GM18870 (cell line): Measurements from ENCODE around the gene SLC38A3.
"Not testable (repeated sequence)": the region's sequence is repeated elsewhere in the genome, so short reads cannot be mapped to it uniquely, and the experiment has no call there.

Source experiments
- ATAC-seq: cut with Tn5 transposase; IDR thresholded peaks from one replicate; pipeline ENCODE4 v1.9.1; 2021; ENCODE audit warnings: moderate library complexity; ENCODE audit not compliant: unreplicated experiment

Gene SLC38A3

DNA sequence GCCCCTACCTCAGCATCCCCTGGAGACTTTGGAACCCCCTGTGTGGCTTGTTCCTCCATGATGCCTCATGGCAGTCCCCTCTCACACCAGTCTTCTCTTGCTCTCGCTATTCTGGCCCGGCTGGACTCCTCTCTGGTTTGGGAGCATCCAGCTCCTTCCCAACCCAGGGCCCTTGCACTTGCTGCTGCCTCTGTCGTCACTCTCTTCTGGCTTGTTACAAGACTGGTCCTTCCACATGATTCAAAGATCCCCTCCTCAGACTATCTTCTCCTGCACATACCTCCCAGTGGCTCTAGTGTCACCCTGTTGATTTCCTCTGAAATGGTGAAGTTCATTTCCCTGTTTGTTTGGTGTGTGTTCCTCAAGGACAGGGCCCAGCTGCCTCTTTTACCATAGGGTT lies 24.4 kb downstream of the SLC38A3 start:
- ATAC-seq: no peak

- ATAC-seq: no peak
Measured at GRCh38 chr3:50230104-50230793, 25.2 kb downstream of the SLC38A3 start.

DNA sequence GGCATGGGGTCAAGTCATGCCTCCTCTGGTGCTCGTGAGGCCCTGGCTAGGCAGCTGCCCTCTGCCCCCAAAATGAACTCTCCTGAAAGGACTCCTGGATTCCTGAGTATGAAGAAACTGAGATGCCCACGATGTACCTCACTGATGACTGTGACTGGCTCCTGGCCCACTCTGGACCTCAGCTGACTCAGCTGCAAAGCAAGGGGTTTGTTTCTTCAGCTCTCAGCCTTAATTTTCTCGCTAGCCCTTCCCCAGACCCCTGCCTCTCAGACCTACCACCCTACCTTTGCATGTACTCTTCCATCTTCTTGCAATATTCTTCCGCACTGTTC lies 25.7 kb downstream of the SLC38A3 start:
- no peak for ATAC-seq

DNA sequence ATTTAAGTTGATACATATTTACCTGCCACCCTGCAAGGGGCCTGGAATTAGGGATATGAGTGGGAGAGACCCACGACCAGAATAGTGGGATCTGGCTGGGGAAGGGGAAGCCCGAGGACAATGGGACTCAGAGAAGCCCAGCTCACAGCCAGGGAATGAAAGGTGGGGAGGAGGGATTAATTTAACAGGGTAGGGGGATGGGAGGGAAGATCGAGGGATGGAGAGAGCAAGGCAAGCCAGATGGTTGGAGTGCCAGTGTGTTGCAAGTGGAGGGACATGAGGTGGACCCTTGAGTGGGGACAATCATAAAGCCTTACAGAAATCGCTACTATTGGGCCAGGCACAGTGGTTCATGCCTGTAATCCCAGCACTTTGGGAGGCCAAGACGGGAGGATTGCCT lies 26.5 kb downstream of the SLC38A3 start:
- ATAC-seq: no peak

GRCh38 chr3:50232303-50232702 lies 27.2 kb downstream of the SLC38A3 start:
- ATAC-seq: no peak

DNA sequence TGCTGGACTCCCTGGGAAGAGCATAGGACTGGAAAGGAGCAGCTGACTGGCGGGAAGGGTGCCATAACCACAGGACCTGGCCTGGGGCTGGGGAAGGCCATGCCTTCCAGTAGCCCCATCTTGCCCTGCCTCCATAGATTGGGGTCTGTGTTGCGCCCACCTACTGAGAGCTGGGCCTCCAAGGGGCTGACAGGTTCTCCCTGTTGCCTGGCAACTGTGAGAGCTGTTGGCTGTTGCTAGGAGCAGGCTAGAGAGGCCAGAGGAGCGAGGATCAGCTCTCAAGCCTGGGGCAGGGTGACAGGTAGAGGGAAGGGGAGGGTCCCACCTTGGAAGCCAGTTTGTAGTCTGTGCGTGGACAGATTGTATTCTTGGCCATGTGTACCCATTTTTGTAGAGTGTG lies 28.1 kb downstream of the SLC38A3 start:
- ATAC-seq: no peak

- peak; percentile 90 for ATAC-seq
Measured at GRCh38 chr3:50235716-50236483, 30.8 kb downstream of the SLC38A3 start, which contains the start of gene GNAI2. Gene GNAI2 (plus strand): TSS chr3:50236204. CDS start chr3:50236336, 132 bp downstream.

DNA sequence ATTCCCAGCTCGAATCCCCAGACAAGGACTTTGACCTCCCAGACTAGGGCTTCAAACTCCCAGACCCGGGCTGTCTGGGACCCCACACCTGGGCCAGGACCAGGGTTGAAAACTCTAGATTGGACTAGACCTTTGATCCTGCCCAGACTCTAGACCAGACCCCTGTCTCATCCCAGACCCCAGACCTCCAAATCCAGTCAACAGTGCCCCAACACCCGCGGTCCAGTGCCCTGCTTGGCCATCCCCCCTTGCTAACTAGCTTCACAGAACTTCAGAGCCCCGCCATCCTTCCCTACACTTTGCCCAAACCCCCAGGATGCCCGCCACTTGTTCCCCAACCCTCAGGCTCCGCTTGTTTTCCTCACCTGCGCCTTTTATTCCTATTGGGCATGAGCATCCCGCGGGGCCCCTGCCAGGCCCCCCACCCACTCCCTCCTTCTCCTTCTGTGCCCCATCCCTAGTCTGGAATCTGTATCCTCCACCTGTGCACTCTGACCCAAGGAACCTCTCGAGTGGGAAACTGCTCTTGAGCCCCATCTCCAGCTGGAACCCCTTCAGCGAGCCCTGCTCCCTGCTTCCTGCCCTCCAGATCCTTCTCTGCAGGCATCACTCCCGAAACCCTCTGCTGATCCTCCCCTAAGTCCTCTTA lies 31.5 kb downstream of the SLC38A3 start:
- no peak for ATAC-seq

DNA sequence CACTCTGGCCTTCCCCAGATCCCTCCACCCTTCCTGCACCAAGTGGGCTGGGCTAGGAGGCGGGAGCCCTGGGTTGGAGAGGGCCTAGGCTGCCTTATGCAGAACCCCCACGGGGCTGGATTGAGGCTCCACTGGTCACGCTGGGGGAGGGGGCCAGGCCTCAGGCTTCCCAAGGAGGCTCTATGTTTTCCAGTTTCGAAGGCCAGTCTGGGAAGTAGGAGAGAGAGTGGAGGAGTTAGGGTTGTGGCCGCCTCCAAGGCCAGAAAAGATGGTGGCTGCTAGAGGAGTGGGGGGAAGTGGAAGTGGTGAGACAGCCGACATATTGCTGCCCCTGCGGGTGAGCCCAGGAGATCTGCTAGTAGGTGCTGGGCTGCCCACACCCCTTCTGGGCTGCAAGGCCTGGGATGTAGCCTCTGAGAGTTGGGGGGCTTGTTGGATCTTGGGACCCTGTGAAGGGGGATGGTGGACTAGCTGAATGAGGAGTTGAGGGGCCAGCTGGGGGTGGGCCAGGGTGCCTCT lies 32.1 kb downstream of the SLC38A3 start:
- no peak for ATAC-seq

- no peak for ATAC-seq
Measured at GRCh38 chr3:50237754-50238548, 32.9 kb downstream of the SLC38A3 start.

GRCh38 chr3:50238549-50239026 lies 33.5 kb downstream of the SLC38A3 start:
- no peak for ATAC-seq

DNA sequence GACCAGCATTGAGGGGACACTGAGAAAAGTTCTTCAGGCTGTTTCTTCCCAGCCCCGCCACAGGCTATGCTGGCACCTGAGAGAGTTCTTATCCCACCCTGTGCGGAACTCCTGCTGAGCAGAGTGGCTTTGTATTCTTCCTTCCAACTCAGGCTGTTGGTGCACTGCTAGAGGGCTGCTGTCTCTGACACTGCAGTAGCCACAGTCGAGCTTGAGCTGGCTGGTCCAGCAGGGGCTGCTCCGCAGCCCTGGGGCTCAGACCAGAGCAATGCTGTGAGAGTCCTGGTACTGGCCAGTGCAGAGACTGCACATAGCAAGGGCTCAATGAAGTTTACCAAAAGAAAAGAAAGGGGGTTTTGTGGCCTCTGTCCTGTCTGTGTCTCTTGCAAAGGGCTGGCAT lies 34.6 kb downstream of the SLC38A3 start:
- no peak for ATAC-seq

- no peak for ATAC-seq
Measured at GRCh38 chr3:50241163-50241562, 36.1 kb downstream of the SLC38A3 start.

DNA sequence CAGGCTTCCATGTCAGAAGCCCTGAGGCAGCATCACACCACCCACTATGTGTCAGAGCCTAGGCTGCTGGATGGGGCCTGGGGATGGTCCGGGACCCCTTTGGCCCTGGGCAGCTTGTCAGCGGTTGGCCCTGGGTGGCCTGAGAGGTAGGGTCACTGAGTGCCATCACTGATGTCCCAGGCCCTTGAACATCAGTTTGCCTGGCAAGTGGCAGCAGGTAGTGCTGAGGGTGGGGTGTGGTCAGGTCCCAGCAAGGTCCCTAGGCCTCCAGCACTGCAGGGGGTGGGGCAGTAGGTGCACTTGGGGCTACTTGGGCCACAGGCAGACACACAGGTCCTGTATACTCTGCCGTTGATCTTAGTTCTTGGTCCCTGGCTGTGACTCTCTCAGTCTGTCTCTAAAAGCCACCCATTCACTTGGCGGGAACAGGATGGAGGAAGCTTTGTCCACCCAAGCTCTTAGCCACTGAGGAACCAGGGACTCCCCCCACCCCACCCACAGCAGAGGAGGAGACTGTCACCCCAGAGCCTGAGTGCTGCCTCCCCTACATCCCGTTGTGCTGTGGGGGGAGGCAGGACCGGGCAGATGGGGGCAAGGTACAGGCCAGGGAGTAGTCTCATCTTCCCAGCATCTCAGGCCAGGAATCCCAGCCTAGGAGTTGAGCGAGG lies 36.8 kb downstream of the SLC38A3 start:
- ATAC-seq: no peak

- ATAC-seq: no peak
Measured at GRCh38 chr3:50242381-50242770, 37.3 kb downstream of the SLC38A3 start.

- no peak for ATAC-seq
Measured at GRCh38 chr3:50242851-50243542, 37.9 kb downstream of the SLC38A3 start.

GRCh38 chr3:50243543-50243895 lies 38.4 kb downstream of the SLC38A3 start:
- no peak for ATAC-seq

DNA sequence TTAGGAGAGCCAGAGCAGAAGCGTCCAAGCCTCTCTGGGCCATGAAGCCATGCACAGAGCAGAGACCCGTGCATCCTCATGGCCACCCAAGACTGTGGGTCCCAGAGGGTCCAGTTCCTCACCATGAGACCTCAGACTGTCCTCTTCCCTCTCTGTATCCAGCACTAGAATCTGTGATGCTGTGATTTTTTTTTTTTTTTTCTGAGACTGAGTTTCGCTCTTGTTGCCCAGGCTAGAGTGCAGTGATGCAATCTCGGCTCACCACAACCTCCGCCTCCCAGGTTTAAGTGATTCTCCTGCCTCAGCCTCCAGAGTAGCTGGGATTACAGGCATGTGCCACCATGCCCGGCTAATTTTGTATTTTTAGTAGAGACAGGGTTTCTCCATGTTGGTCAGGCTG lies 39.7 kb downstream of the SLC38A3 start:
- ATAC-seq: not testable (repeated sequence)

DNA sequence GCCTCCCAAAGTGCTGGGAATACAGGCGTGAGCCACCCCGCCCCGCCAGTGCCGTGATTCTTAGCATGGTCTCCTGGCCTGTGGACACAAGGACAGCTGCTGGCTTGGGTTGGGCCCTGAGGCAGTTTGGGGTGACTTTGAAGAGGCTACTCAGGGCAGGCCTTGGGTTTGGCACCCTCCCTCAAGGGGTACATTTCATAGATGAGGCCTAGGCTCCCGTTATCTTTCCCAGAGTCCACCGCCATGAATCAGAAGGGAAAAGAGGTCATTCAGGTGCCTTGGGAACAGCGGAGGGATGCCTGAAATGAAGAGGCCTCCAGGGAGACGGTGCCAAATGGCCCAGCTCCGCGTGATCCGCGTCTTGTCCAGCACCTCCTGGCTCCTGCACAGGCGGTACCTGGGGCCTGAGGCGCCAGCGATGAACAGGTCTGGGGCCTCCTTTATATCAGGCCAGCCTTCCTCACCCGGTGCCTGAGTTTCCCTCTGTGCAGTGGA lies 40.2 kb downstream of the SLC38A3 start:
- no peak for ATAC-seq
